H1 (cell line): Measurements from ENCODE around the gene FHL2. TPM values are rescaled to one million over a fixed set of nuclear protein-coding genes. Genes with fewer than 3 reads are reported as not detected.

ENCODE experiments used
- CEBPB ChIP-seq: IDR thresholded peaks from 2 replicates; pipeline ENCODE4 v1.6.1; 2012; ENCODE audit warnings: low read depth, low read length
- CHD1 ChIP-seq: IDR thresholded peaks from 2 replicates; pipeline ENCODE4 v1.6.1; 2012; ENCODE audit warnings: low read depth, low read length, improper control_type of control experiment
- CHD2 ChIP-seq: IDR thresholded peaks from 2 replicates; pipeline ENCODE4 v1.6.1; 2012; ENCODE audit warnings: low read length, improper control_type of control experiment
- EZH2 ChIP-seq: fragments of 200-600 bp; sonication (generic); IDR thresholded peaks from 2 replicates; pipeline ENCODE4 v1.7.1; 2012; ENCODE audit warnings: low read depth, mild to moderate bottlenecking, moderate library complexity, low read length, inconsistent platforms; ENCODE audit not compliant: severe bottlenecking
- JUND ChIP-seq: IDR thresholded peaks from 2 replicates; pipeline ENCODE4 v1.6.1; 2011; ENCODE audit warnings: mild to moderate bottlenecking, improper control_type of control experiment, low read length
- MAFK ChIP-seq: IDR thresholded peaks from 2 replicates; pipeline ENCODE4 v1.6.1; 2012; ENCODE audit warnings: low read depth, mild to moderate bottlenecking, improper control_type of control experiment, low read length
- POU5F1 ChIP-seq: IDR thresholded peaks from 2 replicates; pipeline ENCODE4 v1.6.1; 2011; ENCODE audit warnings: low read depth, mild to moderate bottlenecking, low read length, moderate library complexity
- RXRA ChIP-seq: IDR thresholded peaks from 2 replicates; pipeline ENCODE4 v1.6.1; 2011; ENCODE audit warnings: low read depth, mild to moderate bottlenecking, low read length, moderate library complexity; ENCODE audit not compliant: insufficient read depth
- polyA plus RNA-seq, 7 experiments: library from polyadenylated mRNA; depleted of rRNA in 3 of 7; stranded (reverse) in 5 of 7; unstranded in 2 of 7; fragments of >200 nt in 5 of 7; fragments of 200-250 nt in 2 of 7; gene quantifications; 1 replicate in 5 of 7; 2 replicates in 1 of 7; 4 replicates in 1 of 7; pipeline versions ENCODE4 v1.2.1 to v1.2.3, GENCODE V29; 2011 to 2013; ENCODE audit warnings: missing spikeins in 2 of 7, mixed read lengths in 2 of 7
- total RNA-seq: library from RNA; stranded (reverse); fragmentation: NEBNext Ultra II Directional; extraction: Animal tissue kit (Norgen Biotek cat#: 25700); gene quantifications from 2 replicates; pipeline ENCODE4 v1.2.1, GENCODE V29; 2021
- TF ChIP-seq, protein P1 (sequence below): IDR thresholded peaks from 2 replicates; pipeline ENCODE4 v1.6.1; 2012; ENCODE audit warnings: low read length, inconsistent platforms

Gene FHL2
- total and polyA plus RNA-seq, 2 of the 8 experiments (the other 6 are each of a cell fraction or from before 2014, with no cell fraction given): 33.2 to 64.3 TPM

DNA sequence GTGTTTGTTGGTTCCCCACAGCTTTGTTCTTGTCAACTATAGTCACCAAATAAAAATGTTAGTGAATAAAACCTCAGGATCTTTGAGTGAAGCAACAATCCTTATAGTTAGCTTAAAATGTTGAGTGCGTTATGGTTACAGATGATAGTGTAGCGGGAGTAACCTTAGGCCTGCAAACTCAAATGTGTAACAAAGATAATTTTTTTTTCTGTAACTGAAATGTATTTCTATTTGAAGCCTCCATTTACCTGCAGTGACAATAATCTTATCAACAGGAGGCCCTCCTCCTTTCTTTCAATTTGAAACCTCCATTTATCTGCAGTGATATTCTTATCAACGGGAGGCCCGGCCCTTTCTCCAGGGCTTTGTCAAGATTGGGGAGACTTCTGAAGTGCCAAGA lies 64.6 kb downstream of the FHL2 start (continued):
- TF ChIP-seq, protein P1, sequence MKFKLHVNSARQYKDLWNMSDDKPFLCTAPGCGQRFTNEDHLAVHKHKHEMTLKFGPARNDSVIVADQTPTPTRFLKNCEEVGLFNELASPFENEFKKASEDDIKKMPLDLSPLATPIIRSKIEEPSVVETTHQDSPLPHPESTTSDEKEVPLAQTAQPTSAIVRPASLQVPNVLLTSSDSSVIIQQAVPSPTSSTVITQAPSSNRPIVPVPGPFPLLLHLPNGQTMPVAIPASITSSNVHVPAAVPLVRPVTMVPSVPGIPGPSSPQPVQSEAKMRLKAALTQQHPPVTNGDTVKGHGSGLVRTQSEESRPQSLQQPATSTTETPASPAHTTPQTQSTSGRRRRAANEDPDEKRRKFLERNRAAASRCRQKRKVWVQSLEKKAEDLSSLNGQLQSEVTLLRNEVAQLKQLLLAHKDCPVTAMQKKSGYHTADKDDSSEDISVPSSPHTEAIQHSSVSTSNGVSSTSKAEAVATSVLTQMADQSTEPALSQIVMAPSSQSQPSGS: no peak
- TF ChIP-seq CEBPB (no peak), EZH2 (no peak), CHD1 (no peak), MAFK (no peak), CHD2 (no peak), POU5F1 (no peak), RXRA (no peak), JUND (no peak)
